HepG2 (cell line): Measurements from ENCODE around the gene NYAP1. TPM values are rescaled to one million over a fixed set of nuclear protein-coding genes. Genes with fewer than 3 reads are reported as not detected.
A peak's percentile ranks its signal among the peaks of the same experiment; 100 is the strongest.

Source experiments
- ATF4 ChIP-seq, 2 experiments: fragments of 450-650 bp in 1 of 2; sonication (generic) in 1 of 2; formaldehyde crosslinking; IDR thresholded peaks; 2 replicates each; pipeline versions ENCODE4 v1.5.0 to v1.8.0; 2020 to 2022; ENCODE audit warnings: mild to moderate bottlenecking in 1 of 2, missing genetic modification reagents in 1 of 2
- DBP ChIP-seq: sonication (generic); formaldehyde crosslinking; IDR thresholded peaks from 2 replicates; pipeline ENCODE4 v1.4.0; 2020; ENCODE audit warnings: missing genetic modification reagents; ENCODE audit errors: not compliant biosample characterization
- FOXA1 ChIP-seq, 2 experiments: fragments of 450-650 bp in 1 of 2; sonication (generic) in 1 of 2; formaldehyde crosslinking in 1 of 2; IDR thresholded peaks; 2 replicates each; pipeline versions ENCODE4 v1.4.0 to v1.6.1; 2016 to 2020; ENCODE audit warnings: missing genetic modification reagents in 1 of 2
- FOXM1 ChIP-seq: sonication (generic); formaldehyde crosslinking; IDR thresholded peaks from 2 replicates; pipeline ENCODE4 v1.5.0; 2020; ENCODE audit warnings: missing genetic modification reagents
- HHEX ChIP-seq: IDR thresholded peaks from 2 replicates; pipeline ENCODE4 v1.6.1; 2016; ENCODE audit warnings: control low read depth
- HNF4G ChIP-seq, 2 experiments: sonication (generic) in 1 of 2; formaldehyde crosslinking in 1 of 2; IDR thresholded peaks; 2 replicates each; pipeline versions ENCODE4 v1.4.0 to v1.6.1; 2011 to 2020; ENCODE audit warnings: borderline replicate concordance in 2 of 2, low read depth in 2 of 2, mild to moderate bottlenecking in 2 of 2, low read length in 1 of 2, missing genetic modification reagents in 1 of 2, moderate library complexity in 1 of 2
- IKZF4 ChIP-seq: sonication (generic); formaldehyde crosslinking; IDR thresholded peaks from 2 replicates; pipeline ENCODE4 v1.5.1; 2020; ENCODE audit warnings: borderline replicate concordance, mild to moderate bottlenecking, low read depth, missing genetic modification reagents; ENCODE audit errors: not compliant biosample characterization
- ISX ChIP-seq: sonication (generic); formaldehyde crosslinking; conservative IDR thresholded peaks from 2 replicates; pipeline ENCODE4 v1.5.0; 2020; ENCODE audit warnings: missing genetic modification reagents
- KLF6 ChIP-seq: IDR thresholded peaks from 2 replicates; pipeline ENCODE4 v1.8.0; 2016; ENCODE audit warnings: missing biosample characterization, missing genetic modification reagents
- KLF9 ChIP-seq: IDR thresholded peaks from 2 replicates; pipeline ENCODE4 v1.6.1; 2016; ENCODE audit warnings: low read depth
- MAF1 ChIP-seq: sonication (generic); formaldehyde crosslinking; IDR thresholded peaks from 2 replicates; pipeline ENCODE4 v1.5.0; 2020; ENCODE audit warnings: missing genetic modification reagents, borderline replicate concordance
- MAFF ChIP-seq: IDR thresholded peaks from 2 replicates; pipeline ENCODE4 v1.6.1; 2011; ENCODE audit warnings: low read depth, low read length, improper control_type of control experiment
- NCOA2 ChIP-seq: sonication (generic); formaldehyde crosslinking; IDR thresholded peaks from 2 replicates; pipeline ENCODE4 v1.8.0; 2022; ENCODE audit warnings: inconsistent platforms
- NR2F2 ChIP-seq: IDR thresholded peaks from 2 replicates; pipeline ENCODE4 v1.6.1; 2012; ENCODE audit warnings: low read depth, inconsistent platforms, borderline replicate concordance
- POGZ ChIP-seq: sonication (generic); formaldehyde crosslinking; IDR thresholded peaks from 2 replicates; pipeline ENCODE4 v1.4.0; 2020; ENCODE audit warnings: mild to moderate bottlenecking, missing genetic modification reagents
- POLR2G ChIP-seq: fragments of 200-400 bp; formaldehyde crosslinking; IDR thresholded peaks from 2 replicates; pipeline ENCODE4 v1.6.1; 2018; ENCODE audit warnings: mild to moderate bottlenecking, low read depth, low read length, moderate library complexity
- PRPF4 ChIP-seq: fragments of 200-400 bp; formaldehyde crosslinking; IDR thresholded peaks from 2 replicates; pipeline ENCODE4 v1.6.1; 2016; ENCODE audit warnings: low read length, low read depth; ENCODE audit not compliant: poor library complexity, severe bottlenecking
- RCOR2 ChIP-seq: IDR thresholded peaks from 2 replicates; pipeline ENCODE4 v1.6.1; 2016; ENCODE audit warnings: missing biosample characterization, missing genetic modification reagents
- TFDP1 ChIP-seq: IDR thresholded peaks from 2 replicates; pipeline ENCODE4 v1.6.1; 2016; ENCODE audit warnings: missing compliant biosample characterization, missing genetic modification reagents, borderline replicate concordance
- ZBTB49 ChIP-seq: sonication (generic); formaldehyde crosslinking; IDR thresholded peaks from 2 replicates; pipeline ENCODE4 v1.4.0; 2020; ENCODE audit warnings: missing genetic modification reagents, borderline replicate concordance
- ZNF354B ChIP-seq: sonication (generic); formaldehyde crosslinking; IDR thresholded peaks from 2 replicates; pipeline ENCODE4 v1.8.0; 2022; ENCODE audit warnings: mild to moderate bottlenecking, missing genetic modification reagents
- ZNF660 ChIP-seq: sonication (generic); formaldehyde crosslinking; IDR thresholded peaks from 2 replicates; pipeline ENCODE4 v1.5.1; 2020; ENCODE audit warnings: mild to moderate bottlenecking, low read depth, missing genetic modification reagents, borderline replicate concordance
- polyA plus RNA-seq, 8 experiments: library from polyadenylated mRNA; depleted of rRNA in 3 of 8; stranded (reverse) in 7 of 8; unstranded in 1 of 8; fragments of >200 nt; fragmentation: Illumina TruSeq in 4 of 8; extraction: Trizol in 4 of 8; gene quantifications; 2 replicates each; pipeline versions ENCODE4 v1.2.1 to v1.2.3, GENCODE V29; 2011 to 2016; ENCODE audit warnings: low read depth in 4 of 8, missing spikeins in 1 of 8, mixed read lengths in 1 of 8; ENCODE audit not compliant: insufficient read depth in 1 of 8
- total RNA-seq, 5 experiments: library from RNA; depleted of rRNA; stranded (reverse); fragments of >200 nt; fragmentation: Illumina TruSeq; extraction: Trizol; gene quantifications; 2 replicates each; pipeline ENCODE4 v1.2.3, GENCODE V29; 2016; ENCODE audit warnings: low read depth in 1 of 5
- TF ChIP-seq, protein P1 (sequence below): sonication (generic); formaldehyde crosslinking; IDR thresholded peaks from 2 replicates; pipeline ENCODE4 v1.4.0; 2020; ENCODE audit warnings: mild to moderate bottlenecking, missing genetic modification reagents

Gene NYAP1
- total and polyA plus RNA-seq, 2 of the 13 experiments (the other 11 are each of a cell fraction or from before 2014, with no cell fraction given) = 0.15 to 0.46 TPM

DNA sequence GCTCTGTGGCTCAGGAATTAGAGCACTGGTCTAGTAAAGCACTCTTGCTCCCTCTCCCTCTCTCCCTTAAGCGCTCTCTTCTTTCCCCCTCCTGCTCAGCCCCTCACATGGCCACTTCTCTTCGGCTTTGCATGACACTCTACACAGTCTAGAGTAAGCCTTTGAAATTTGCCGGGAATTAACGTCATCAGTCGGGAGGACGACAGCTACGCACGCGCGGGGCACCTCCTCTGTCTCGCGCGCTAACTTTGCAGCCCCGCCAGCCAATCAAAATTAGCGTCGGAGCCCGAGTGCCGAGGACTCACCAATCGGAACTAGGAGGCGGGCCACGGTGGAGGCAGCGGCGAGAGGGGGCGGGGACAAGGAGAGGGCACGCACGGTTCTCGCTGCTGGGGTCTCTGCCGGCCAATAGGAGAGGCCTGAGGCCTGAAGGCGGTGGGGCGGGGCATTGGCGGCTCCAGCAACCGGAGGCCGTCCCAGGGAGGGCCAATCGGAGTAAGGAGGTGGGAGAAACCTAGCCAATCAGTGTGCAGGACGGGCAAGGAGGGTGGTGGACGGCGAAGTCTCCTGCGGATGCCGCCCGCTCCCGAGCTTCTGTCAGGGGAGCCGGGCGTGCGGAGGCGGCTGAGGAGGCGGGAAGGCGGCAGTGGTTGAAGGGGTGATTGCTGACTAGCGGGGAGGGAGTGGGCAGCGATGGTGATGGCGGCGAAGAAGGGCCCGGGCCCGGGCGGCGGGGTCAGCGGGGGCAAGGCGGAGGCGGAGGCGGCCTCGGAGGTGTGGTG, 55.1 kb downstream of the NYAP1 start, which contains the start of gene AGFG2 (continued):
- TF ChIP-seq TFDP1 (CRISPR knock-in tag) = peak; percentile 99
- no peak for TF ChIP-seq DBP (CRISPR knock-in tag)
- no peak for TF ChIP-seq HHEX
- no peak for TF ChIP-seq ZNF660
- no peak for TF ChIP-seq KLF9 (CRISPR knock-in tag)
- 0 out of 2 replicates have a peak, but pooled peaks have one; percentile 27 for TF ChIP-seq POGZ (CRISPR knock-in tag)
- TF ChIP-seq NCOA2 (CRISPR knock-in tag) = no peak
- TF ChIP-seq MAFF = no peak
- TF ChIP-seq POLR2G = peak; percentile 97
- TF ChIP-seq MAF1 (CRISPR knock-in tag) = no peak
- no peak for TF ChIP-seq ZBTB49 (CRISPR knock-in tag)
- no peak for TF ChIP-seq NR2F2
- TF ChIP-seq RCOR2 (CRISPR knock-in tag) = no peak; the same call in 1 of the 2 replicates
- TF ChIP-seq, protein P1, sequence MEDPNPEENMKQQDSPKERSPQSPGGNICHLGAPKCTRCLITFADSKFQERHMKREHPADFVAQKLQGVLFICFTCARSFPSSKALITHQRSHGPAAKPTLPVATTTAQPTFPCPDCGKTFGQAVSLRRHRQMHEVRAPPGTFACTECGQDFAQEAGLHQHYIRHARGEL (CRISPR knock-in tag) = no peak
- TF ChIP-seq ATF4 (CRISPR knock-in tag; IDR thresholded peaks at IDR 0.05) = peak in 1 of 2 experiments; percentile 56; a peak in 2 of 4 replicates
- no peak for TF ChIP-seq HNF4G (IDR thresholded peaks at IDR 0.05; ENCODE audit: borderline replicate concordance, low read depth, low read length)
- no peak; the same call in 1 of the 2 replicates for TF ChIP-seq HNF4G (CRISPR knock-in tag; IDR thresholded peaks at IDR 0.05; ENCODE audit: borderline replicate concordance, low read depth)
- no peak; the same call in 1 of the 2 replicates for TF ChIP-seq ISX (CRISPR knock-in tag)
- no peak for TF ChIP-seq FOXM1 (CRISPR knock-in tag)
- TF ChIP-seq ZNF354B (CRISPR knock-in tag) = no peak
- no peak for TF ChIP-seq FOXA1 (IDR thresholded peaks at IDR 0.05)
- TF ChIP-seq FOXA1 (CRISPR knock-in tag; IDR thresholded peaks at IDR 0.05) = peak; percentile 32; the same call in 1 of the 2 replicates
- TF ChIP-seq KLF6 (CRISPR knock-in tag) = no peak
- TF ChIP-seq PRPF4 = no peak
- TF ChIP-seq IKZF4 (CRISPR knock-in tag) = no peak
